Measurements from ENCODE around the gene SLC38A3. TPM values are rescaled to one million over a fixed set of nuclear protein-coding genes. Genes with fewer than 3 reads are reported as not detected.

The SLC38A3 gene
- total RNA-seq, 2 experiments from 2014 or later: not detected

Other genes with a start within 250 kb of the SLC38A3 start
- gene RBM5, start 116.4 kb upstream of the SLC38A3 start, total RNA-seq: 100 to 1,000 TPM; 157 to 169 TPM
- gene SEMA3F, start 49.9 kb upstream of the SLC38A3 start, total RNA-seq: under 1 TPM in 1 of 2 experiments, not detected in 1; 0.15 TPM
- not detected for gene GNAT1, start 13.7 kb upstream of the SLC38A3 start, total RNA-seq
- 100 to 1,000 TPM; 493 to 519 TPM for gene GNAI2, start 30.9 kb downstream of the SLC38A3 start, total RNA-seq
- gene SEMA3B, start 63.9 kb downstream of the SLC38A3 start, total RNA-seq: under 1 TPM; 0.38 to 0.55 TPM
- not detected for gene LSMEM2, start 73.8 kb downstream of the SLC38A3 start, total RNA-seq
- 10 to 100 TPM; 40.6 to 45.0 TPM for gene IFRD2, start 87.2 kb downstream of the SLC38A3 start, total RNA-seq
- 10 to 100 TPM; 13.2 to 13.9 TPM for gene HYAL3, start 94.1 kb downstream of the SLC38A3 start, total RNA-seq
- 10 to 100 TPM; 41.5 to 49.4 TPM for gene NAA80, start 94.1 kb downstream of the SLC38A3 start, total RNA-seq
- under 1 TPM; 0.28 to 0.35 TPM for gene HYAL1, start 98.3 kb downstream of the SLC38A3 start, total RNA-seq
- gene HYAL2, start 117.5 kb downstream of the SLC38A3 start, total RNA-seq: 1 to 10 TPM; 6.7 to 7.2 TPM
- 10 to 100 TPM; 16.8 to 17.9 TPM for gene TUSC2, start 123.0 kb downstream of the SLC38A3 start, total RNA-seq
- 100 to 1,000 TPM; 157 to 160 TPM for gene RASSF1, start 135.6 kb downstream of the SLC38A3 start, total RNA-seq
- gene ZMYND10, start 140.5 kb downstream of the SLC38A3 start, total RNA-seq: 1 to 10 TPM; 1.7 to 3.2 TPM
- 10 to 100 TPM; 48.8 to 50.1 TPM for gene NPRL2, start 145.5 kb downstream of the SLC38A3 start, total RNA-seq
- 10 to 100 TPM; 37.1 to 39.7 TPM for gene CYB561D2, start 145.6 kb downstream of the SLC38A3 start, total RNA-seq
- 10 to 100 TPM; 22.1 to 22.7 TPM for gene TMEM115, start 154.2 kb downstream of the SLC38A3 start, total RNA-seq

All from activated CD4-positive, alpha-beta memory T cell treated with anti-CD3 and anti-CD28 coated beads, Interleukin-2, amount 10 ng/mL, durations not matched to agents 7 days and 5 days (primary cell).